ENCODE data around the gene BTBD19. TPM values are rescaled to one million over a fixed set of nuclear protein-coding genes. Genes with fewer than 3 reads are reported as not detected.

BTBD19 gene
- total RNA-seq, 4 donors from 2014 or later: 0.68 to 5.3 (median 4.1) TPM

GRCh38 chr1:44855742-44856141, 47.4 kb downstream of the BTBD19 start:
- Histone ChIP-seq H3K36me3 (peaks cover 0 to 49% (median 0%) of the 10 kb centered on the region in 3 donors), H3K27me3 (no peaks in the 10 kb centered on the region), H3K4me1 (no peaks in the 10 kb centered on the region), H3K4me3 (no peak overlapping the region), H3K27ac (peak overlapping the region in 1 of 4 donors; percentile 3), H3K9me3 (no peaks in the 10 kb centered on the region)
- intact Hi-C loops (cut with DNase I): no loop called here
- TF ChIP-seq POLR2A (IDR thresholded peaks at IDR 0.05) (no peak), CTCF (IDR thresholded peaks at IDR 0.05) (peak in 1 of 6 experiments; percentile 59)
- DNase-seq: no peak
- 80 to 89% methylated on average over 6 to 7 of the region's 7 CpGs for WGBS, 2 donors

- Histone ChIP-seq H3K27ac (no peak overlapping the region), H3K27me3 (no peaks in the 10 kb centered on the region), H3K4me3 (no peak overlapping the region), H3K4me1 (no peaks in the 10 kb centered on the region), H3K36me3 (peaks cover 0 to 44% (median 0%) of the 10 kb centered on the region in 3 donors), H3K9me3 (no peaks in the 10 kb centered on the region)
- 90 to 94% methylated on average over 7 of the region's 7 CpGs for WGBS, 2 donors
- no peak for DNase-seq
- intact Hi-C loops (cut with DNase I): no loop called here
- TF ChIP-seq POLR2A (IDR thresholded peaks at IDR 0.05) (no peak), CTCF (IDR thresholded peaks at IDR 0.05) (no peak)
These were observed 49.1 kb downstream of the BTBD19 start for GRCh38 chr1:44857446-44857845.

- TF ChIP-seq CTCF (IDR thresholded peaks at IDR 0.05): no peak
- no peak for TF ChIP-seq POLR2A (IDR thresholded peaks at IDR 0.05)
- 64 to 94% methylated on average over 1 of the region's 1 CpG for WGBS, 2 donors
- intact Hi-C loops (cut with DNase I): no loop called here
- Histone ChIP-seq H3K4me3 (no peak overlapping the region), H3K27ac (no peak overlapping the region), H3K9me3 (no peaks in the 10 kb centered on the region), H3K36me3 (peaks cover 0 to 48% (median 0%) of the 10 kb centered on the region in 3 donors), H3K27me3 (no peaks in the 10 kb centered on the region), H3K4me1 (no peaks in the 10 kb centered on the region)
- no peak for DNase-seq
These were observed 52.0 kb downstream of the BTBD19 start for GRCh38 chr1:44860331-44860730.

- no peak overlapping the region for H3K4me3 ChIP-seq
These were observed 52.6 kb downstream of the BTBD19 start for GRCh38 chr1:44860891-44861425.

More at GRCh38 chr1:44860891-44861425, 52.6 kb downstream of the BTBD19 start:
- intact Hi-C loops (cut with DNase I): no loop called here
- H3K27me3 ChIP-seq: no peaks in the 10 kb centered on the region
- H3K36me3 ChIP-seq: peaks cover 0 to 44% (median 0%) of the 10 kb centered on the region in 3 donors
- no peaks in the 10 kb centered on the region for H3K9me3 ChIP-seq
- WGBS, 2 donors: 43 to 83% methylated on average over 1 of the region's 1 CpG
- H3K4me1 ChIP-seq: no peaks in the 10 kb centered on the region
- no peak overlapping the region for H3K27ac ChIP-seq
- no peak for DNase-seq
- TF ChIP-seq POLR2A (IDR thresholded peaks at IDR 0.05) (no peak), CTCF (IDR thresholded peaks at IDR 0.05) (no peak)
